ENCODE data around the gene TNFRSF1A. TPM values are rescaled to one million over a fixed set of nuclear protein-coding genes. Genes with fewer than 3 reads are reported as not detected.

The TNFRSF1A gene
- total RNA-seq, 1 experiment from 2014 or later = 76.7 TPM

GRCh38 chr12:6288235-6288634, 53.6 kb downstream of the TNFRSF1A start:
- no peaks in the 10 kb centered on the region for H3K27me3 Mint-ChIP-seq (ENCODE audit: unreplicated experiment)
- peaks cover 18% of the 10 kb centered on the region for H3K4me1 Mint-ChIP-seq (ENCODE audit: low read depth, unreplicated experiment)
- TF ChIP-seq, protein P1, sequence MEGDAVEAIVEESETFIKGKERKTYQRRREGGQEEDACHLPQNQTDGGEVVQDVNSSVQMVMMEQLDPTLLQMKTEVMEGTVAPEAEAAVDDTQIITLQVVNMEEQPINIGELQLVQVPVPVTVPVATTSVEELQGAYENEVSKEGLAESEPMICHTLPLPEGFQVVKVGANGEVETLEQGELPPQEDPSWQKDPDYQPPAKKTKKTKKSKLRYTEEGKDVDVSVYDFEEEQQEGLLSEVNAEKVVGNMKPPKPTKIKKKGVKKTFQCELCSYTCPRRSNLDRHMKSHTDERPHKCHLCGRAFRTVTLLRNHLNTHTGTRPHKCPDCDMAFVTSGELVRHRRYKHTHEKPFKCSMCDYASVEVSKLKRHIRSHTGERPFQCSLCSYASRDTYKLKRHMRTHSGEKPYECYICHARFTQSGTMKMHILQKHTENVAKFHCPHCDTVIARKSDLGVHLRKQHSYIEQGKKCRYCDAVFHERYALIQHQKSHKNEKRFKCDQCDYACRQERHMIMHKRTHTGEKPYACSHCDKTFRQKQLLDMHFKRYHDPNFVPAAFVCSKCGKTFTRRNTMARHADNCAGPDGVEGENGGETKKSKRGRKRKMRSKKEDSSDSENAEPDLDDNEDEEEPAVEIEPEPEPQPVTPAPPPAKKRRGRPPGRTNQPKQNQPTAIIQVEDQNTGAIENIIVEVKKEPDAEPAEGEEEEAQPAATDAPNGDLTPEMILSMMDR (IDR thresholded peaks at IDR 0.05; ENCODE audit: unreplicated experiment) = no peak
- H3K9me3 Mint-ChIP-seq (ENCODE audit: low read depth, unreplicated experiment) = peaks cover 3% of the 10 kb centered on the region
- CTCF ChIA-PET = no interaction called here
- no TSS peak for BruUV-seq (replicated peaks)
- DNase-seq = no peak
- H3K27ac Mint-ChIP-seq (ENCODE audit: unreplicated experiment) = no peak overlapping the region
- no peaks in the 10 kb centered on the region for H3K36me3 Mint-ChIP-seq (ENCODE audit: insufficient read depth, unreplicated experiment)
- H3K4me3 Mint-ChIP-seq (ENCODE audit: low read depth, unreplicated experiment) = no peak overlapping the region
- intact Hi-C loops (cut with micrococcal nuclease; ENCODE audit: unreplicated experiment) = loop anchor here (10.0 kb wide), 1 partner anchor 303 kb away; no protein-coding TSS in a partner anchor

DNA sequence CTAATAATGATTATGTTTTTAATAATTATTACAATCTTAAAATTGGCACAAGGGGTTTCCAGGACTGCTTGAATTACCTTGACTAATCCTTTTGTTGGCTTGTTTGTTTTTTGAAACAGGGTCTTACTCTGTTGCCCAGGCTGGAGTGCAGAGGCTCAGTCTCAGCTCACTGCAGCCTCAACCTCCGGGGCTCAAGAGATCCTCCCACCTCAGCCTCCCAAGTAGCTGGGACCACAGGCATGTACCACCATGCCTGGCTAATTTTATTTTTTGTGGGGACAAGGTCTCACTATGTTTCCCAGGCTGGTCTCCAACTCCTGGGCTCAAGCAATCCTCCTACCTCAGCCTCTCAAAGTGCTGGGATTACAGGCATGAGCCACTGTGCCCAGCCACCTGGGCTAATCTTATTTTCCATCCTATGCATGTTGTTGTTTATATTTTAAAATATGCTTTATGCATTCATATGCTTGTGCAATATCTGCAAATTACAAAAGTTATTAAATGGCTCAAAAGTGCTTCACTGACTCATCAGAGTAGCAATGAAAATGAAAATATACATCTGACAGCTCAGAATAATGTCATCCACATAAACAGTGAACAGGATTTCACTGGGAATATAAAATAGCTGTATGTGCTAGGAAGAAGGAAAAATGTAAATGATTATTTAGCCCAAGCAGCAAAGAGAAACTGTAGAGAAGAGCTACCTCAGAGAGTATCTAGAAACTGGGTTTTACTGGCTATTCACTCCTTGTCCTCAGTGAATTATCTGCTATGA, 56.2 kb downstream of the TNFRSF1A start:
- peak overlapping the region; percentile 73 for H3K27ac Mint-ChIP-seq (ENCODE audit: unreplicated experiment)
- no peaks in the 10 kb centered on the region for H3K36me3 Mint-ChIP-seq (ENCODE audit: insufficient read depth, unreplicated experiment)
- peaks cover 29% of the 10 kb centered on the region for H3K4me1 Mint-ChIP-seq (ENCODE audit: low read depth, unreplicated experiment)
- BruUV-seq (replicated peaks) = no TSS peak
- H3K9me3 Mint-ChIP-seq (ENCODE audit: low read depth, unreplicated experiment) = peaks cover 3% of the 10 kb centered on the region
- CTCF ChIA-PET = interaction anchor here (0.6 to 2.4 kb wide), 11 partner anchors 9 to 297 kb away, joined by 3 to 27 read pairs (median 4); no protein-coding TSS in a partner anchor
- H3K4me3 Mint-ChIP-seq (ENCODE audit: low read depth, unreplicated experiment) = no peak overlapping the region
- TF ChIP-seq, protein P1 (IDR thresholded peaks at IDR 0.05; ENCODE audit: unreplicated experiment) = no peak
- no peak for DNase-seq
- intact Hi-C loops (cut with micrococcal nuclease; ENCODE audit: unreplicated experiment) = loop anchor here (1.0 to 10.0 kb wide), 3 partner anchors 90 to 301 kb away; no protein-coding TSS in a partner anchor
- no peaks in the 10 kb centered on the region for H3K27me3 Mint-ChIP-seq (ENCODE audit: unreplicated experiment)

- Mint-ChIP-seq H3K36me3 (ENCODE audit: insufficient read depth, unreplicated experiment) (no peaks in the 10 kb centered on the region), H3K4me1 (ENCODE audit: low read depth, unreplicated experiment) (peaks cover 35% of the 10 kb centered on the region), H3K27me3 (ENCODE audit: unreplicated experiment) (no peaks in the 10 kb centered on the region), H3K4me3 (ENCODE audit: low read depth, unreplicated experiment) (no peak overlapping the region), H3K9me3 (ENCODE audit: low read depth, unreplicated experiment) (peaks cover 3% of the 10 kb centered on the region), H3K27ac (ENCODE audit: unreplicated experiment) (peak overlapping the region; percentile 73)
- CTCF ChIA-PET = interaction anchor here (0.7 to 2.4 kb wide), 10 partner anchors 10 to 296 kb away, joined by 3 to 27 read pairs (median 4); no protein-coding TSS in a partner anchor
- intact Hi-C loops (cut with micrococcal nuclease; ENCODE audit: unreplicated experiment) = loop anchor here (1.0 to 10.0 kb wide), 3 partner anchors 90 to 300 kb away; no protein-coding TSS in a partner anchor
- BruUV-seq (replicated peaks) = no TSS peak
- TF ChIP-seq, protein P1 (IDR thresholded peaks at IDR 0.05; ENCODE audit: unreplicated experiment) = peak; percentile 84
- DNase-seq = peak; percentile 81
These were observed 56.8 kb downstream of the TNFRSF1A start for GRCh38 chr12:6285063-6285477.

DNA sequence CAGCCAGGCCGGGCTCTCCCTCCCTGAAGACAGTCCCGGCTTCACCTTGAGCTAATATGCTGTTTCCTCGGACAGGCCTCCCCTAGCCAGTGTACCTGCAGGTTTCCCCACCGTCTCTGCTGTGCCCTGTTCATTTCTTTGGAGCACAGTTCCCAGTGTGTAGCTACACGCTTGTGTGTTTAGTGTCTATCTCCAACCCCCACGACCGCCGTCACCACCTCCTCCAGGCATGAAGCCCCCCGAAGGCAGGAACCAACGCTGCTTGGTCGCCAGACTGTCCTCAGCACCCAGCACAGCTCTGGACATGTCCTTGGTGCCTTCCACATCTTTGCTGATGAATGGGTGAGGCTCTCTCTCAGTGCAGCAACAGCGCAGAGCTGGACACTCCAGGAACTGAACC, 57.6 kb downstream of the TNFRSF1A start:
- H3K27ac Mint-ChIP-seq (ENCODE audit: unreplicated experiment) = peak overlapping the region; percentile 38
- no peaks in the 10 kb centered on the region for H3K9me3 Mint-ChIP-seq (ENCODE audit: low read depth, unreplicated experiment)
- no peaks in the 10 kb centered on the region for H3K27me3 Mint-ChIP-seq (ENCODE audit: unreplicated experiment)
- no TSS peak for BruUV-seq (replicated peaks)
- TF ChIP-seq, protein P1 (IDR thresholded peaks at IDR 0.05; ENCODE audit: unreplicated experiment) = no peak
- no peak overlapping the region for H3K4me3 Mint-ChIP-seq (ENCODE audit: low read depth, unreplicated experiment)
- peaks cover 7% of the 10 kb centered on the region for H3K36me3 Mint-ChIP-seq (ENCODE audit: insufficient read depth, unreplicated experiment)
- H3K4me1 Mint-ChIP-seq (ENCODE audit: low read depth, unreplicated experiment) = peaks cover 43% of the 10 kb centered on the region
- intact Hi-C loops (cut with micrococcal nuclease; ENCODE audit: unreplicated experiment) = loop anchor here (10.0 kb wide), 1 partner anchor 299 kb away; no protein-coding TSS in a partner anchor
- CTCF ChIA-PET = interaction anchor here (0.7 to 2.4 kb wide), 12 partner anchors 10 to 296 kb away, joined by 3 to 27 read pairs (median 4); no protein-coding TSS in a partner anchor
- DNase-seq = no peak

Measured in Calu3 (cell line).